ENCODE measurements around the gene EFCC1.
"Not testable (repeated sequence)": the region's sequence is repeated elsewhere in the genome, so short reads cannot be mapped to it uniquely, and the experiment has no call there.

The EFCC1 gene

DNA sequence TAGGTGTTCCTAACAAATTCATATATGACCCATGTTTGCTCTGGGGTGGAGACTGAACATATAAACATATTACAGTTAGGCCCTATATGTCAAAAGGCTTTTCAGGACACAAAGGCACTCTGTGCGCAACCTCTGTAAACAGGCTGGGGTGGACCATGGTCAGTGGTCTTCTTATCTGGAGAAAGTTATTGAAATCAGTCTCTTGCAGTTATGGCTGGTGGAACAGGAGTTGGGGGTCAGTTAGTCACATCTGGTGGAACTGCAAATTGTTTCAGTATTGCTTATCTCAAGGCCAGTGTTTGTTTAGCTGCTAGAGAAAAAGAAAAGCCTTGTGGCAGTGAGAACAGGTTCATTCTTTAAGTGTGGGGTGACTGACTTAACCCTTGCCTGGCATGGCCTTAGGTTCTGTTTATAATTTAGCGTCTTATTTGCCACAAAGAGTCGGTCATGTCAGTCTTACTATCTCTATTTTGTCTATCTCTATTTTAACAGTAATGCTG is 53.6 kb downstream of the EFCC1 start:
- no peak for DNase-seq (ENCODE audit: low spot score)

DNA sequence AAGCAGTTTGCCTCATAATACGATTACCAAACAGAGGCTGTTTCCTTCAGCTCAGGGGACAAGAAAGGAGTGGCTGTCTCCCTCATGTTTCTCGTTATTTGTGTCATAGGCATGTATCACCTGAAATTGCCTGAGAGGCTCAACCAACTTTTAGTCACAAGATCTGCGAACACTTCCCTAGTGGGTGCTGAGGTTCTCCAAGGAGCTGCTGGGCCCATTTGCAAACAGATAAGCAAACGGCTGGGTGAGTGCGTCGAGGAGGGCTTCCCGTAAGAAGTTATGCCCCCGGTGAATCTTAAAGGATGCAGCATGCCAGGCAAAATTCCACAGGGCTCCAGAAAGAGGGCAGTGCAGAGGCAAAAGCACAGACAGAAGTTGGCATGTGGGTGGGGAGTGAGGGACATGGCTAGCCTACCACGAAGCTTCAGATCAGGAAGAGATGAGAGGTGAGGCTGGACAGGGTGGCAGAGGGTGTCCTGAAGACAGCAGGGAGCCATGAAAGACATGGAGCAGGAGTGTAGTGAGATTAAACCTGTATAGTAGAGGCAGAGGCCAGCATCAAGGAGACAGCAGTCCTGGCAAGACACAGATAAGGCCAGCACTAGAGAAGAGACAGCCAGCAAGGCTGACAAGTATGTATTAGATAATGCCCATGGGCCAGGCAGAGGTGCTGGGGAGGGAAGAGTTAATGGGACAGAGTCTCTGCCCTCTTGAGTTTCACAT is 55.5 kb downstream of the EFCC1 start:
- DNase-seq (ENCODE audit: low spot score), result no peak

DNA sequence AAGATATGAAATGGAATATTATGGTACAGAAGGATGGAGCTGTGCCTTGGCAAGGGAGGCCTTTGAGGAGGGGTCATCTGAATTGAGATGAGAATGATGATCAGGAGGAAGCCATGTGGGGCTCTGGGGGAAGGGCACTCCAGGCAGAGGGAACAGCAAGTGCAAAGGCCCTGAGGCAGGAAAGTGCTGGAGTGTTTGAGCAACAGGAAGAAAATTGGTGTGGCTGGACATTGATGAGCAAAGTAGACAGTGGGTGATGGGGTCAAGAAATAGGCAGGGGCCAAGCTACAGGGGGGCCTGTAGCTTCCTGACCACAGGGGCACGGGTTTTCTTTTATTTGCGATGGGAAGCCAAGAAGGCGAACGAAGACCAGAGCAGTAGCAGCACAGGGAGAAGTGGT is 56.1 kb downstream of the EFCC1 start:
- no peak for DNase-seq (ENCODE audit: low spot score)

DNA sequence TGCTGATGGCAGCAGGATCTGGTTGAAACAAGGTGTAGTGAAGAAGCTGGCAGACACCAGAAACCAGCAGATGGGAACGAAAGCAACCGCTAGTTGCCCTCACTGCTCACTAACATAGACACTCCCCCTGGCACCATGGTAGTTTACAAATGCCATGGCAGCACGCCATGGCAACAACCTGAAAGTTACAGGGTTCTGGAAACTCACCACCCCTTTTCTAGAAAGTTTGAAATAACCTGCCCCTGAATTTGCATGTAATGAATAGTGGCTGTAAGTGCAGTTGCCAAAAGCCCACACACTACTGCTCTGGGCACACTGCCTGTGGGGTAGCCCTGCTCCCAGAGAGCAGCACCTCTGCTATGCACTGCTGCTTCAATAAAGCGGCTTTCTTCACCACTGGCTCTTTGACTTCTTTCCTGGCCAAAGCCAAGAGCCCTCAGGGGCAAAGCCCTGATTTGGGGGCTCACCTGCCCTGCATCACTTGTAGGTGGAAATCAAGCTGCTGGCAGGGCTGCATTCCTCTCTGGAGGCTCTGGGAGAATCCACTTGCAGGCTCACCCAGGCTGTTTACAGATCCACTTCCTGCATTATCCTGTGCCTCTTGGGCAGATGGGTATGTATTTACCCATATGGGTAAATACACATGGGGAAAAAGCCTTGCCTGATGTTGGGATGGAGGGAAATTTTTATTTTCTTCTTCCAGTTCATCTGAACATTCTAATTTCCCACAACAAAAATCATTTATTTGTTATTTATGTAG is 57.5 kb downstream of the EFCC1 start:
- no peak for DNase-seq (ENCODE audit: low spot score)

DNA sequence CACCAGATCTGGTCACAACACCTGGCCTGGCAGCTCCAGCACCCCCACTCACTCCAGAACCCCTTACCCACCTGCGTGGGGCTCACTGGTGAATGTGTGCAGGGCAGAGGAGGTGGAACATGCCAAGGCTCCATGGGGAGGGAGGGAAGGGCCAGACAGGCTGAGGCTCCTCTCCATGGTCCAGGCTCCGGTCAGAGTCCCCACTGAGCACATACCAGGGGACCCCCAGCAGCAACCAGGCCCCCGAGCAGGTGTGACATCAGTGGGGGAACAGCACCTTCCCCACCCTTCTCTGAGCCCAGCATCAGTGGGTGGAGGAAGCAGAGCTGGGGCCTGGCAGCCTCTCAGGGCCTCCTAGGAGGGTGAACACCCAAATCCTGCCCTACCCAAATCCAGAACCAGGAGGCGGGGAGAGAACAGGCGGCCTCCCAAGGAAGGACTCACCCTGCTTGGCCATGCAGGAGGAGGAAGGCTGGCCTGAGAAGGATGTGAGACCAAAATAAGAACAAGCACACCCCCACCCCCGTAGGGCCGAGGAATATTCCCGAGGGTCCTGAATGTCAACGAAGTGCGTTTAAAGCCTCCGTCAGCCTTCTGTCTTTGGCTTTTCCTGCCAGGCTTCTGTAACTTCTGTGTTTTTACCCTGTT is 58.3 kb downstream of the EFCC1 start:
- no peak for DNase-seq (ENCODE audit: low spot score)

DNA sequence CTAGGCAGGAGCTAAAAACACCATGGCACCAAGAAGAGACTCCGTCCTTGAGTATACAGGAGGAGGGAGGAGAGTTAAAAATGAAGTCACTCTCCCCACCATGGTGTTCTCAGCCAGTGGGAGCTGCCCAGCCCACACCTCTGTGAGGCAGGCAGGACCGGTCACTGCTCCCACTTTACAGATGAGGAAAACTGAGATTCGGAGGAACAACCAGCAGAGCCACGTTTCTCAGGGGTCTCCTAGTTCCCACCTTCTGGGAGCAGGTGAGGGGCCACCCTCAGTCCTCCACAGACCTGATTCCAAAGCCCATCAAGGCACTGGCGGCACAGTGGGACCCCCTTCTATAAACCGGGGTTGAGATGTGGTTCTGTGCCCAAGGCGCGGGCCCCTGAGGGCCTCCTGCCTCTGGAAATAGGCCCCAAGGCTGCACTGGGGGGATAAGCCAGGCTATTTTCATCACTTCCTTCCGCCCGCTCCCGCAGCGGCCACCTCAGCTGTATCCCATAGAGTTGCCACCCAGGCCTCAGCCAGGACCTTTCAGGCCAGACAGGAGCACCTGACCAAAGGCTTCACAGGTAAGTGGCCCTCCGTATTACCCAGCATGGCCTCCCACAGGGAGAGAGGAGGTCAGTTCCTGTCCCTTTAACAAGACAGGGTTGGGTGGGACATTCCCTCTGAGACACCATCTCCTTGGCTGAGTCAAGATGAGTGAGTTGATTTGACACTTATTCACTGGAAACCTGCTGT is 59.3 kb downstream of the EFCC1 start, which contains the start of gene GP9:
GP9 (plus strand) TSS at position 504 of the 747 bp plus-strand sequence. CDS start 961 bp downstream, outside the sequence.
- no peak for DNase-seq (ENCODE audit: low spot score)

DNA sequence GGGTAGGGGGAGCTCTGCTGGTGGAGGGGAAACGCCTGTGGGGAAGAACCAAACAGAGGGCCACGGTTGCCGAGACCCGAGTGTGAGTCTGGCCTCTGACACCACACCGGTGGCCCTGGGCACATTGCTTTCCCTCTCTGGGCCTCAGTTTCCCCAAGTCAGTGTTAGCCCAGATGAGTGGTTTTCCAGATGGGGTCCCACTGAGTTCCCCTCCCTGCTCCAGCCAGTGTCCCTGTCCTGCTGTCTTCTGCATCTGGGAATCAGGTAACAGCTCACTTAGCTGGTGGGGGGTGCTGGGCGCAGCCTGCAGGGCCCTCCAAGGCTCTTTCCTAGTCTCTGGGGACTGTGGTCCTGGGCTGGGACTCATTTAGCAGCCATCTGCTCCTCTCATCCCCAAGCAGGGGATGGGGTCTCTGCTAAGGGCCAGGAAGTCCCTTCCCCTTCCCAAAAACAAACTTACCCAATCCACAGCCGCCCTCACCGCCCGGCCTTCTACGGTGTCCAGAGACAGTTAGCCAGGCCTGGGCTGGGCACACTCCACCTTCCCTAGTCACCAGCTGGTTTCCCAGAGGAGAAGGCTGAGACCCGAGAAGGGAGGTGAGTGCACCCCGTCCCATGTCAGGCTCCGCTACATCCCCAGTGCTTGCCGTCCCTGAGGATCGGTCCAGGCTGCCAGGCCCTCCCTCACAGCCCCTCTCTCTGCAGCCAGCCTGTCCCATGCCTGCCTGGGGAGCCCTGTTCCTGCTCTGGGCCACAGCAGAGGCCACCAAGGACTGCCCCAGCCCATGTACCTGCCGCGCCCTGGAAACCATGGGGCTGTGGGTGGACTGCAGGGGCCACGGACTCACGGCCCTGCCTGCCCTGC is 60.2 kb downstream of the EFCC1 start:
- no peak for DNase-seq (ENCODE audit: low spot score)

DNA sequence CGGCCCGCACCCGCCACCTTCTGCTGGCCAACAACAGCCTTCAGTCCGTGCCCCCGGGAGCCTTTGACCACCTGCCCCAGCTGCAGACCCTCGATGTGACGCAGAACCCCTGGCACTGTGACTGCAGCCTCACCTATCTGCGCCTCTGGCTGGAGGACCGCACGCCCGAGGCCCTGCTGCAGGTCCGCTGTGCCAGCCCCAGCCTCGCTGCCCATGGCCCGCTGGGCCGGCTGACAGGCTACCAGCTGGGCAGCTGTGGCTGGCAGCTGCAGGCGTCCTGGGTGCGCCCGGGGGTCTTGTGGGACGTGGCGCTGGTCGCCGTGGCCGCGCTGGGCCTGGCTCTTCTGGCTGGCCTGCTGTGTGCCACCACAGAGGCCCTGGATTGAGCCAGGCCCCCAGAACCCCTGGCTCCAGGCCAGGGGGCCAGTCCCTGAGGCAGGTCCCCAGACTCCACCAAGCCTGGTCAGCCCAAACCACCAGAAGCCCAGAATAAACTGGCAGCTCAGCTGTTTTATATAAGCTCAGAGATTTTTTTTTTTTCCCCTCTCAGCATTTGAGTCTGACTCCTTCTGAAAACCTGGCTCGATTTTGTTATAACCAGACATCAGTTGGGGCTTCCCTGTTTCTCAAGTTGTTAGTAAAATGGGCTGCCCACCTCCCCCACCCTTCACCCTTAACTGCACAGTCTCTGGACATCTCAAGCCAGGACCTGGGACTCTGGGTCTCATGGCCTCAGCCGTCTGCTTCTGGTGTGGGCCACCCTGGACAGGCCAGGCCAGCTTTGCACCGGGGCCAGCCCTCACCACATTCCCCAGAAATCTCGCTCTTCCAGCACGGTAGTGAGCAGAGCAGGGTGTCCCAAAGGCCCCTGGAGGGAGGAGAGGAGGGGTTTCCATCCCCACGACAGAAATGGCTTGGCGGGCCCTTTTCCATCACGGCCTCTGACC is 61.1 kb downstream of the EFCC1 start:
- no peak for DNase-seq (ENCODE audit: low spot score)

DNA sequence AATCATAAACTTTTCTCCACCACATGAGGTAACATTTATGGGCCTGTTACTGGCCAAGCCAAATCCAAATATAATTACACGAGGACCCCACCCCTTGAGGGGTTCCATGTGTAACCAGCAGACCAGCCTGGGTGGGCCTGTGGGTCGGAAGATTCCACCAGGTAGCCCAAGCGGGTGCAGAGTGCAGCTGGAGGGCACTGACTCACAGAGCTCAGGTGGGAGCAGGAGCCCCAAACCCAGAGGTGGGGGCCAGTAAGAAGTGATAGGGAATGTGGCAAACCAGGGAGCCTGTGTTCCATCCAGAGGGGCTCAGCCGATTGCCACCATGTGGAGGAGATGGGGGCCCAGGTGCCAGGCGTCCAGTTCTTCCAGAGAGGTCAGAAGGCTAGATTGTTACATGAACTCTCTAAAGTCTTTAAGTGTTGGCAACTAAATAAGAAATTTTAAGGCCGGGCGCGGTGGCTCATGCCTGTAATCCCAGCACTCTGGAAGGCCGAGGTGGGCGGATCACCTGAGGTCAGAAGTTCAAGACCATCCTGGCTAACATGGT is 62.1 kb downstream of the EFCC1 start:
- no peak for DNase-seq (ENCODE audit: low spot score)

DNA sequence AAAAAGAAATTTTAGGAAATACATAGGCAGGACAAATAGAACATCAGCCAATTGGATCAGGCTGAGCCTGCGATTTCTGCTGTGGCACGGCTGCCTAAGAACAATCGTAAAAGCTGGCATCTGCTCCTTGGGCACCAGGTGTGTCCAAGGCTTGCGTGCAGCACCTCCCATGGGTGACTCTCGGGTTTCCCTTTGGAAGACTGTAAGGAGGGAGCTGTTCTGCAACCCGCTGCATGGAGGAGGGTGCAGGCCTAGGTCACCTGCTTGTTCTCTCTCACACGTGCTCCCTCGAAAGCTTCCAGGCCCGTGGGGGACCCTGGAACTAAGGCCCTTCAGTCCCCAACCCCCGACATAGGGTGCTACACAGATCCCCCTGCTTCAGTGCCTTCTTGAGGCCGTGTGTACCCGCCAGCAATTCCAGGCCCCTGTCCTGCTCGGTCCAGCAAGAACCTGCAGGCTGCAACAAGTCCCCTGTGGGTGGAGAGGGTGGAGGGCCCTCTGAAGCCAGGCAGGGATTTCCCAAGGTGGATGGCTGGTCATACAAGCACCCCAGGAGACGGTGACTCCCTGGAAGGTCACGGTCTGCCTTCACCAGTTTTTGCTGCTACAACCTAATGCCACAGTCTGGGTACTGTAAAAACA is 62.9 kb downstream of the EFCC1 start:
- no peak for DNase-seq (ENCODE audit: low spot score)

DNA sequence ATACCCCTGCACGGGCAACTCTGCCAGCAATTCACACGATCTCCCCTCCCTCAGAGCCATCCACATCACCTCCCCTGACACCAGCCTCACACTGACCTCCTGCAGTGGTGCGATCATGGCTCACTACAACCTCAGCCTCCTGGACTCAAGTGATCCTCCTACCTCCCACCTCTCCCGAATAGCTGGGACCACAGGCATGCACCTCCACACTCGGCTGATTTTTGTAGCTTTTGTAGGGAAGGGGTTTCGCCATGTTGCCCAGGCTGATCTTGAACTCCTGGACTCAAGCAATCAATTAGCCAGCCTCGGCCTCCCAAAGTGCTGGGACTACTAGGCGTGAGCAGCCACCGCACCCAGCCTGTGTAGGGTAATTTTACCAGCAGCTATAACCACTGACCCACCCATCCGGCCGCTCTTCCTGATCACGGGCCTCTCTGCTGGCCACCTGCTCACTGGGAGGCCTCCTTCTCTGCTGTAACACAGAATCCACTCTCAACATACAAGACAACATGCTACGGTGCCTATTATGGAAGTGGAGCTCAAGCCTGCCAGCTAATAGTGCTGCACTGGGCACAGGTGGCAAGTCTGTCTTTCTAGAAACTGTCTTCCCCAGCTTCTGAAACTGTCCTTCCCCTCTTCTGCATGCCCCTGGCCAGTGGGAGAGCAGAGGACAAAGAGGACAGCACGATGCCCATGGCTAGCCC is 64.1 kb downstream of the EFCC1 start:
- DNase-seq (ENCODE audit: low spot score), result no peak

DNA sequence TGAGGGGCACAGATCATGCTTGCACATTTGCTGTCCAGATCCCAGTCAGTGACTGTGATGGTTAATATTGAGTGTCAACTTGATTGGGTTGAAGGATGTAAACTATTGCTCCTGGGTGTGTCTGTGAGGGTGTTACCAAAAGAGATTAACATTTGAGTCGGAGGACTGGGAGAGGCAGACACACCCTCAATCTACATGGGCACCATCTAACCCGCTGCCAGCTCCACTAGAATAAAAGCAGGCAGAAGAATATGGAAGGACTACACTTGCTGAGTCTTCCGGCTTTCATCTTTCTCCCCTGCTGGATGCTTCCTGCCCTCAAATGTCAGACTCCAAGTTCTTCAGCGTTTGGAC is 64.6 kb downstream of the EFCC1 start:
- DNase-seq (ENCODE audit: low spot score), result no peak

DNA sequence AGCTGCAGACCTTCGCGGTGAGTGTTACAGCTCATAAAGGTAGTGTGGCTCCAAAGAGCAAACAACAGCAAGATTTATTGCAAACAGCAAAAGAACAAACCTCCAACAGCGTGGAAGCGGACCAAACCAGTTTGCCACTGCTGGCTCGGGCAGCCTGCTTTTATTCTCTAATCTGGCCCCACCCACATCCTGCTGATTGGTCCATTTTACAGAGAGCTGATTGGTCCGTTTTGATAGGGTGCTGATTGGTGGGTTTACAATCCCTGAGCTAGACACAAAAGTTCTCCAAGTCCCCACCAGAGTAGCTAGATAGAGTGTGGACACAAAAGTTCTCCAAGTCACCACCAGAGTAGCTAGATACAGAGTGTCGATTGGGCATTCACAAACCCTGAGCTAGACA is 66.6 kb downstream of the EFCC1 start:
- DNase-seq (ENCODE audit: low spot score), result not testable (repeated sequence)

DNA sequence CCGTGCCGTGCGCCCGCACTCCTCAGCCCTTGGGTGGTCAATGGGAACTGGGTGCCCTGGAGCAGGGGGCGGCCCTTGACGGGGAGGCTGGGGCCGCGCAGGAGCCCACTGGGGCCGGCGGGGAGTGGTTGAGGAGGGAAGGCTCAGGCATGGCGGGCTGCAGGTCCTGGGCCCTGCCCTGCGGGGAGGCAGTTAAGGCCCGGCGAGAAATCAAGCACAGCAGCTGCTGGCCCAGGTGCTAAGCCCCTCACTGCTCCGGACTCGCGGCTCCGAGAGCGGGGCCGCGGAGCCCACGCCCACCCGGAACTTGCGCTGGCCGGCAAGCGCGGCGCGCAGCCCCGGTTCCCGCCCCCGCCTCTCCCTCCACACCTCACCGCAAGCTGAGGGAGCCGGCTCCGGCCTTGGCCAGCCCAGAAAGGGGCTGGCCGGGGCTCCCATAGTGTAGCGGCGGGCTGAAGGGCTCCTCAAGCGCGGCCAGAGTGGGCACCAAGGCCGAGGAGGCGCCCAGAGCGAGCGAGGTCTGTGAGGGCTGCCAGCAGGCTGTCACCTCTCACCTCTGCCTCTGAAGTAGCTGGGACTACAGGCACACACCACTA is 67.3 kb downstream of the EFCC1 start:
- DNase-seq (ENCODE audit: low spot score), result no peak

DNA sequence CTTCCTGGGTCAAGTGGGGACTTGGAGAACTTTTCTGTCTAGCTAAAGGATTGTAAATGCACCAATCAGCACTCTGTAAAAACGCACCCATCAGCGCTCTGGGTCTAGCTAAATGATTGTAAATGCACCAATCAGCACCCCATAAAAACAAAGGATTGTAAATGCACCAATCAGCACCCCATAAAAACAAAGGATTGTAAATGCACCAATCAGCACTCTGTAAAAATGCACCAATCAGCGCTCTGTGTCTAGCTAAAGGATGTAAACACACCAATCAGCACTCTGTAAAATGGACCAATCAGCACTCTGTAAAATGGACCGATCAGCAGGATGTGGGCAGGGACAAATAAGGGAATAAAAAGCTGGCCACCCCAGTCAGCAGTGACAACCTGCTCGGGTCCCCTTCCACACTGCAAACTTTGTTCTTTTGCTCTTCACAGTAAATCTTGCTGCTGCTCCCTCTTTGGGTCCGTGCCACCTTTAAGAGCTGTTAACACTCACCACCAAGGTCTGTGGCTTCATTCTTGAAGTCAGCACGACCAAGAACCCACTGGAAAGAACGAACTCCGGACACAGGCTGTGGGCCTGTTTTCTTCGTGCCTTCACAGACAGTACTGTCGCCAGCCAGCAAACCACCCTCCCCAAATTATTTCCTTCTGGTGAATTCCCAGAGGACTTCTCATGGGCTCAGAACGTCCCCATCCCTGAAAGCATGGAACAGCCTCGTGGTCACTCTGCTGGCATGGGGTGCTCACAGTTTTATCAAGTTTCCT is 68.4 kb downstream of the EFCC1 start:
- not testable (repeated sequence) for DNase-seq (ENCODE audit: low spot score)

DNA sequence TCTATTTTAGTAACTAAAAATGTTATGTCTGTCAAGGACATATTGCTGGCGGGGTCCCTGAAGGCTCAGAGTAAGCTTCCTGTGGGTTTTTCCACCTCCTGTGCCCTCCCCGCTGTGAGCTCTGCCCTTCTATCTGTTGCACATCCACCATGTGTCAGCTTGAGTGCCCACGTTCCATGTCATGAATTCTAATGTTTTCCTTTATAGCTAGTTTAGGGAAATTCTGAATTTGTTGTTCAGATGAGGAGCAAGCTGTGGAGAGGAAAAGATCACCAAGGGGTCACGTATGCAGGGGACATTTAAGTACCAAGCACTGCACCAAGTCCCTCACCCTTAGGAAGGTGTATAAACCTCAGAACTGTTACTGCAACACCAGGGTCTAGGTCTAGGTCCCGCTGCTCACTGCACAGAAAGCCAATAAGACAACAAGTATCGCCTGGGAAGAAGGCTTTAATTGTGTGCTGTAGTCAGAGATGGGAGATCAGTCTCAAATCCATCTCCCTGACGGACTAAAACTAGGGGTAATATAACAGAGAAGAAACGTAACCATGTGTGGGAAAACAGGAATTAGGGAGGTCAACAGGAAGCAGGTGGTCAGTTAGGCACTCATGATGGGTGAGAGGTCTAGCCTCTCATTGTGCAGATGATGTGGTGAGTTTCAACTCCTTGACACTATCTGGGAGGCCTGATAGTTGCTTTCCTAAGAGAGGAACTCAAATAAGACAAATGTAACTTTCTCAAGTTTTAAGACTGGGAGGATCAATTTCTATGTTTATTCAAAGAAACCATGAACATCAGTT is 69.2 kb downstream of the EFCC1 start:
- no peak for DNase-seq (ENCODE audit: low spot score)

DNA sequence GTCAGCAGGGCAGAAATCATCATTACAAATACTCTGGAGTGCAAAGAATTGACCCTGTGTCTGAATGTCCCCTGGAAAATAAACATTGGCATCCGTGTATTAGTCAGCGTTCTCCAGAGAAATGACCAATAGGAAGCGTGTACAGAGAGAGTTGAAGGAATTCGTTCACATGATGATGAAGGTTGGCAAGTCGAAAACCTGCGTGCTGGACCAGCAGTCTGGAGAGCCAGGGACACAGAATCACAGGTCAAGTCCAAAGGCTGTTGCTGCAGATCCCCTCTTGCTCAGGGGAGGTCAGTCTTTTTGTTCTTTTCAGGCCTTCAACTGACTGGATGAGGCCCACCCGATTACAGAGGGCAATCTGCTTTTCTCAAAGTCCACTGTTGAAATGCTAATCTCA is 76.1 kb downstream of the EFCC1 start:
- no peak for DNase-seq (ENCODE audit: low spot score)
